CD4-positive, alpha-beta T cell treated with Interleukin-2 at 100 ng/mL for 4 hours (primary cell): ENCODE data around the gene CFAP45.

Experiments
- DNase-seq: peaks from one replicate; pipeline ENCODE4 v3.0.0-alpha.2; 2020; ENCODE audit warnings: low spot score

Gene CFAP45

GRCh38 chr1:159826441-159827101 lies 73.4 kb downstream of the CFAP45 start, which contains the start of gene SLAMF8:
Gene SLAMF8, plus strand, starts transcription at chr1:159826873. Its CDS starts 26 bp downstream, at chr1:159826899.
- peak; percentile 55 for DNase-seq

GRCh38 chr1:159825564-159825963 lies 74.4 kb downstream of the CFAP45 start:
- DNase-seq: no peak

- DNase-seq: no peak
These were observed 76.6 kb downstream of the CFAP45 start for GRCh38 chr1:159823406-159823805.
